ENCODE measurements around the gene CCIN.
"Not testable (repeated sequence)": the region's sequence is repeated elsewhere in the genome, so short reads cannot be mapped to it uniquely, and the experiment has no call there.

DNA sequence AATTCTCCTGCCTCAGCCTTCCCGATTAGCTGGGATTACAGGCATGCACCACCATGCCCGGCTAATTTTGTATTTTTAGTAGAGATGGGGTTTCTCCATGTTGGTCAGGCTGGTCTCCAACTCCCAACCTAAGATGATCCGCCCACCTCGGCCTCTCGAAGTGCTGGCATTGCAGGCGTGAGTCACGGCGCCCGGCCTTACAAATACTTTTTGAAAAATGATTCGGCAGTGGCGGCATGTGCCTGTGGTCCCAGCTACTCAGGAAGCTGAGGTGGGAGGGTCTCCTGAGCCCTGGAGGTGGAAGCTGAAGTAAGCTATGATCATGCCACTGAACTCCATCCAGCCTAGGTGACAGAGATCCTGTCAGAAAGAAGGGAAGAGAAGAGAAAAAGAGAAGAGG is 9.1 kb upstream of the CCIN start:
- TF ChIP-seq POLR2A, POLR2AphosphoS5 (IDR thresholded peaks at IDR 0.05; ENCODE audit: low read depth, low read length): not testable (repeated sequence)

All from GM12892 (cell line).